Measurements from ENCODE around the gene VCP. TPM values are rescaled to one million over a fixed set of nuclear protein-coding genes. Genes with fewer than 3 reads are reported as not detected.
A peak's percentile ranks its signal among the peaks of the same experiment; 100 is the strongest.

The VCP gene
- total RNA-seq, 3 donors from 2014 or later, result 150 to 193 (median 174) TPM

GRCh38 chr9:35105571-35106342, 33.3 kb upstream of the VCP start:
- intact Hi-C loops (cut with DNase I, micrococcal nuclease), result no loop called here
- DNase-seq (no peak), ATAC-seq (no peak)
- no peak overlapping the region for H3K4me3 ChIP-seq
- TF ChIP-seq, protein P1, sequence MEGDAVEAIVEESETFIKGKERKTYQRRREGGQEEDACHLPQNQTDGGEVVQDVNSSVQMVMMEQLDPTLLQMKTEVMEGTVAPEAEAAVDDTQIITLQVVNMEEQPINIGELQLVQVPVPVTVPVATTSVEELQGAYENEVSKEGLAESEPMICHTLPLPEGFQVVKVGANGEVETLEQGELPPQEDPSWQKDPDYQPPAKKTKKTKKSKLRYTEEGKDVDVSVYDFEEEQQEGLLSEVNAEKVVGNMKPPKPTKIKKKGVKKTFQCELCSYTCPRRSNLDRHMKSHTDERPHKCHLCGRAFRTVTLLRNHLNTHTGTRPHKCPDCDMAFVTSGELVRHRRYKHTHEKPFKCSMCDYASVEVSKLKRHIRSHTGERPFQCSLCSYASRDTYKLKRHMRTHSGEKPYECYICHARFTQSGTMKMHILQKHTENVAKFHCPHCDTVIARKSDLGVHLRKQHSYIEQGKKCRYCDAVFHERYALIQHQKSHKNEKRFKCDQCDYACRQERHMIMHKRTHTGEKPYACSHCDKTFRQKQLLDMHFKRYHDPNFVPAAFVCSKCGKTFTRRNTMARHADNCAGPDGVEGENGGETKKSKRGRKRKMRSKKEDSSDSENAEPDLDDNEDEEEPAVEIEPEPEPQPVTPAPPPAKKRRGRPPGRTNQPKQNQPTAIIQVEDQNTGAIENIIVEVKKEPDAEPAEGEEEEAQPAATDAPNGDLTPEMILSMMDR (IDR thresholded peaks at IDR 0.05), result no peak
- H3K4me1 ChIP-seq (ENCODE audit: low read depth), result peaks cover 15% of the 10 kb centered on the region
- H3K36me3 ChIP-seq (ENCODE audit: low read depth), result no peaks in the 10 kb centered on the region
- no peaks in the 10 kb centered on the region for H3K9me3 ChIP-seq

DNA sequence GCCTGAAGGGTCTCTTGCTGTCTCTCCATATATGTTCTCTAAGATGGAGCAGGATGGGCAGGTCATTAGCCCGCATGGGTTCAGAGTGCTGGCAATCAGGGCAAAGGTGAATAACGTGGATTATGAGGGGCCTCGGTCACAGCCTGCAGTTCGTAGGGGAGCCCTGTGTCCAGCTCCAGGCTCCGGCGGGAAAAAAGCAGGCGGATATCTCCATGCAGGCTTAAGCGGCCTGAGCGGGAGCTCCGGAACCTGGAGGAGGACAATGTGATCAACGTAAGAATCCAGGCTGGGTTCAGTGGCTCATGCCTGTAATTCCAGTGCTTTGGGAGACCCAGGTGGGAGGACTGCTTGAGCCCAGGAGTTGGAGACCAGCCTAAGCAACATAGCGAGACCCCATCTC, 32.7 kb upstream of the VCP start:
- DNase-seq (no peak), ATAC-seq (no peak)
- TF ChIP-seq, protein P1 (IDR thresholded peaks at IDR 0.05), result no peak
- Histone ChIP-seq H3K4me1 (ENCODE audit: low read depth) (peaks cover 12% of the 10 kb centered on the region), H3K4me3 (no peak overlapping the region), H3K9me3 (no peaks in the 10 kb centered on the region), H3K36me3 (ENCODE audit: low read depth) (no peaks in the 10 kb centered on the region)
- intact Hi-C loops (cut with DNase I, micrococcal nuclease), result no loop called here

DNA sequence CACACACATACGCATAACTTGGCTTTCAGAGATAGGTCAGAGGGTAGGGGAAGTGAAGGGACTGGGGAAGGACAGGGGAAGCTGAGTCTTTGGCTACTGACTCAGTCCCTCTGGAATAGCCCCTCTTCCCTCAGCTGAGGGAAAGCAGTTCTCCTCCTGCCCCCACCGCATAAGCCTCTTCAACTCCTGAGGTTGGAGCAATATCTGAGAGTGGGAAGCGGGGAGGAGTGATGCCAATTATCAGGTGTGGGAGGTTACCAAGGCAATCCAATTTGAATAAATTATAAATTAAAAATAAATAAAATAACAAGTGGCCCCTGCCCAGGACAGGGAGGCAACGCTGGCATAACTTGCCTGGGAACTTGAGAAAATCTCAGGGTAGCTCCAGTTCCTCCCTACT, 32.2 kb upstream of the VCP start:
- DNase-seq, result no peak
- H3K36me3 ChIP-seq (ENCODE audit: low read depth), result no peaks in the 10 kb centered on the region

GRCh38 chr9:35103660-35104191, 31.3 kb upstream of the VCP start:
- peak in 1 of 3 donors; percentile 17 for DNase-seq
- Histone ChIP-seq H3K36me3 (ENCODE audit: low read depth) (no peaks in the 10 kb centered on the region), H3K4me1 (ENCODE audit: low read depth) (peaks cover 10% of the 10 kb centered on the region), H3K9me3 (no peaks in the 10 kb centered on the region), H3K4me3 (no peak overlapping the region)
- no peak for ATAC-seq
- TF ChIP-seq, protein P1 (IDR thresholded peaks at IDR 0.05), result no peak
- intact Hi-C loops (cut with DNase I, micrococcal nuclease), result no loop called here

More for the DNA sequence above, 32.2 kb upstream of the VCP start:
- Histone ChIP-seq H3K9me3 (no peaks in the 10 kb centered on the region), H3K4me3 (no peak overlapping the region), H3K4me1 (ENCODE audit: low read depth) (peaks cover 10% of the 10 kb centered on the region)
- TF ChIP-seq, protein P1 (IDR thresholded peaks at IDR 0.05), result no peak
- ATAC-seq, result no peak
- intact Hi-C loops (cut with DNase I, micrococcal nuclease), result no loop called here

GRCh38 chr9:35102769-35103659, 30.6 kb upstream of the VCP start, which contains the start of gene STOML2:
Gene STOML2 (minus strand): TSS chr9:35103131. CDS start chr9:35103094, 37 bp downstream.
- TF ChIP-seq, protein P1 (IDR thresholded peaks at IDR 0.05), result no peak
- peak; percentile 92 to 96 (median 95) for DNase-seq
- Histone ChIP-seq H3K4me1 (ENCODE audit: low read depth) (peaks cover 10% of the 10 kb centered on the region), H3K9me3 (no peaks in the 10 kb centered on the region), H3K36me3 (ENCODE audit: low read depth) (no peaks in the 10 kb centered on the region), H3K4me3 (peak within 1 kb of the TSS; percentile 50)
- ATAC-seq, result peak; percentile 99
- intact Hi-C loops (cut with DNase I, micrococcal nuclease), result no loop called here
